ENCODE results near the gene NFIA.

GRCh38 chr1:61480273-61480935 lies 398.0 kb downstream of the NFIA start:
- no peak for TF ChIP-seq CTCF (conservative IDR thresholded peaks at IDR 0.05 in 1 of 2, IDR thresholded peaks at IDR 0.05 in 1 of 2; ENCODE audit: low read depth in 1 of 2, low read length in 2 of 2)
- TF ChIP-seq EZH2 (IDR thresholded peaks at IDR 0.05; ENCODE audit: low read length, missing control alignments) = no peak

Measured in fibroblast of lung (primary cell).